ENCODE data around the gene LYAR. TPM values are rescaled to one million over a fixed set of nuclear protein-coding genes. Genes with fewer than 3 reads are reported as not detected.

The LYAR gene
- 7.7 TPM for total RNA-seq

- no peak for FAIRE-seq
- DNase-seq (ENCODE audit: low spot score in 2 of 2), result peak; percentile 92 to 98
Measured at GRCh38 chr4:4289941-4290850, at the start of gene LYAR, which contains the start of gene ZBTB49. TSS of gene LYAR (minus strand) at chr4:4290154. CDS start at chr4:4283742, 6,412 bp downstream. TSS of gene ZBTB49 (plus strand) at chr4:4290251. CDS start at chr4:4299946, 9,695 bp downstream.

GRCh38 chr4:4339504-4340085 lies 49.6 kb upstream of the LYAR start:
- DNase-seq (ENCODE audit: low spot score in 2 of 2) (no peak), FAIRE-seq (no peak)

- FAIRE-seq (no peak), DNase-seq (ENCODE audit: low spot score in 2 of 2) (no peak)
Measured at GRCh38 chr4:4338210-4339001, 48.5 kb upstream of the LYAR start.

GRCh38 chr4:4334798-4335520 lies 45.0 kb upstream of the LYAR start:
- FAIRE-seq, result no peak
- no peak for DNase-seq (ENCODE audit: low spot score in 2 of 2)

- FAIRE-seq, result no peak
- no peak for DNase-seq (ENCODE audit: low spot score in 2 of 2)
Measured at GRCh38 chr4:4333265-4333706, 43.3 kb upstream of the LYAR start.

- no peak for FAIRE-seq
- no peak for DNase-seq (ENCODE audit: low spot score in 2 of 2)
Measured at GRCh38 chr4:4332529-4332928, 42.6 kb upstream of the LYAR start.

- DNase-seq (ENCODE audit: low spot score in 2 of 2), result no peak
- FAIRE-seq, result no peak
Measured at GRCh38 chr4:4330794-4331193, 40.8 kb upstream of the LYAR start.

GRCh38 chr4:4329496-4329895 lies 39.5 kb upstream of the LYAR start:
- DNase-seq (ENCODE audit: low spot score in 2 of 2) (no peak), FAIRE-seq (no peak)

- DNase-seq (ENCODE audit: low spot score in 2 of 2) (no peak), FAIRE-seq (no peak)
Measured at GRCh38 chr4:4328840-4329239, 38.9 kb upstream of the LYAR start.

- FAIRE-seq (no peak), DNase-seq (ENCODE audit: low spot score in 2 of 2) (no peak)
Measured at GRCh38 chr4:4328206-4328605, 38.3 kb upstream of the LYAR start.

GRCh38 chr4:4327652-4328121 lies 37.7 kb upstream of the LYAR start:
- FAIRE-seq (no peak), DNase-seq (ENCODE audit: low spot score in 2 of 2) (no peak)

- FAIRE-seq, result no peak
- no peak for DNase-seq (ENCODE audit: low spot score in 2 of 2)
Measured at GRCh38 chr4:4326166-4326565, 36.2 kb upstream of the LYAR start.

GRCh38 chr4:4325321-4325720 lies 35.4 kb upstream of the LYAR start:
- FAIRE-seq, result no peak
- DNase-seq (ENCODE audit: low spot score in 2 of 2), result no peak

GRCh38 chr4:4323705-4324534 lies 34.0 kb upstream of the LYAR start:
- DNase-seq (ENCODE audit: low spot score in 2 of 2) (no peak), FAIRE-seq (no peak)

- FAIRE-seq, result no peak
- DNase-seq (ENCODE audit: low spot score in 2 of 2), result no peak
Measured at GRCh38 chr4:4321951-4322688, 32.2 kb upstream of the LYAR start.

- DNase-seq (ENCODE audit: low spot score in 2 of 2) (peak in 1 of 2 donors; percentile 41), FAIRE-seq (no peak)
Measured at GRCh38 chr4:4320951-4321714, 31.2 kb upstream of the LYAR start.

GRCh38 chr4:4320528-4320927 lies 30.6 kb upstream of the LYAR start:
- DNase-seq (ENCODE audit: low spot score in 2 of 2), result no peak

More at GRCh38 chr4:4320528-4320927, 30.6 kb upstream of the LYAR start:
- no peak for FAIRE-seq

Data from frontal cortex (tissue), 4 donors.